HepG2 (cell line): ENCODE measurements around the gene HMGCS2. TPM values are rescaled to one million over a fixed set of nuclear protein-coding genes. Genes with fewer than 3 reads are reported as not detected.

ENCODE experiments used
- ATF4 ChIP-seq, 2 experiments: fragments of 450-650 bp in 1 of 2; sonication (generic) in 1 of 2; formaldehyde crosslinking; IDR thresholded peaks; 2 replicates each; pipeline versions ENCODE4 v1.5.0 to v1.8.0; 2020 to 2022; ENCODE audit warnings: mild to moderate bottlenecking in 1 of 2, missing genetic modification reagents in 1 of 2
- CHCHD3 ChIP-seq: sonication (generic); formaldehyde crosslinking; IDR thresholded peaks from 2 replicates; pipeline ENCODE4 v1.8.0; 2022; ENCODE audit warnings: mild to moderate bottlenecking, missing genetic modification reagents, moderate library complexity
- DNMT1 ChIP-seq: sonication (generic); formaldehyde crosslinking; IDR thresholded peaks from 2 replicates; pipeline ENCODE4 v1.5.1; 2020; ENCODE audit warnings: mild to moderate bottlenecking, missing genetic modification reagents
- ELF4 ChIP-seq: sonication (generic); formaldehyde crosslinking; IDR thresholded peaks from 2 replicates; pipeline ENCODE4 v1.5.0; 2020; ENCODE audit warnings: missing genetic modification reagents, mild to moderate bottlenecking, moderate library complexity, borderline replicate concordance
- HCFC1 ChIP-seq: fragments of 150-350 bp; IDR thresholded peaks from 2 replicates; pipeline ENCODE4 v1.6.1; 2014; ENCODE audit warnings: low read depth, low read length
- HMG20A ChIP-seq: IDR thresholded peaks from 2 replicates; pipeline ENCODE4 v1.6.1; 2016; ENCODE audit warnings: borderline replicate concordance
- KLF15 ChIP-seq: sonication (generic); formaldehyde crosslinking; IDR thresholded peaks from 2 replicates; pipeline ENCODE4 v1.8.1; 2023; ENCODE audit warnings: borderline replicate concordance, mild to moderate bottlenecking, inconsistent platforms, missing genetic modification reagents, mixed read lengths
- MIXL1 ChIP-seq: IDR thresholded peaks from 2 replicates; pipeline ENCODE4 v1.6.1; 2016
- MXD4 ChIP-seq: IDR thresholded peaks from 2 replicates; pipeline ENCODE4 v1.6.1; 2016; ENCODE audit warnings: mild to moderate bottlenecking, missing biosample characterization, missing genetic modification reagents
- PAX8 ChIP-seq: sonication (generic); formaldehyde crosslinking; IDR thresholded peaks from 2 replicates; pipeline ENCODE4 v1.8.0; 2022; ENCODE audit warnings: mild to moderate bottlenecking, missing genetic modification reagents, borderline replicate concordance
- RBM39 ChIP-seq: fragments of 200-400 bp; formaldehyde crosslinking; IDR thresholded peaks from one replicate; pipeline ENCODE4 v1.6.1; 2018; ENCODE audit warnings: antibody characterized with exemption, mild to moderate bottlenecking, low read depth, low read length; ENCODE audit not compliant: poor library complexity, severe bottlenecking
- RERE ChIP-seq: IDR thresholded peaks from 2 replicates; pipeline ENCODE4 v1.6.1; 2016; ENCODE audit warnings: low read depth, missing genetic modification reagents, missing compliant biosample characterization
- TSC22D2 ChIP-seq: sonication (generic); formaldehyde crosslinking; IDR thresholded peaks from 2 replicates; pipeline ENCODE4 v1.5.1; 2020; ENCODE audit warnings: missing genetic modification reagents, mild to moderate bottlenecking, borderline replicate concordance
- YEATS2 ChIP-seq: sonication (generic); formaldehyde crosslinking; IDR thresholded peaks from 2 replicates; pipeline ENCODE4 v1.4.0; 2020; ENCODE audit warnings: missing genetic modification reagents, borderline replicate concordance
- ZBTB42 ChIP-seq: sonication (generic); formaldehyde crosslinking; IDR thresholded peaks from 2 replicates; pipeline ENCODE4 v1.5.0; 2020; ENCODE audit warnings: mild to moderate bottlenecking, missing genetic modification reagents
- ZFP90 ChIP-seq: sonication (generic); formaldehyde crosslinking; IDR thresholded peaks from 2 replicates; pipeline ENCODE4 v1.8.0; 2022; ENCODE audit warnings: missing genetic modification reagents, mild to moderate bottlenecking, inconsistent platforms, borderline replicate concordance
- ZKSCAN5 ChIP-seq: sonication (generic); formaldehyde crosslinking; IDR thresholded peaks from 2 replicates; pipeline ENCODE4 v1.5.1; 2020; ENCODE audit warnings: mild to moderate bottlenecking, missing genetic modification reagents
- ZNF121 ChIP-seq: sonication (generic); formaldehyde crosslinking; IDR thresholded peaks from 2 replicates; pipeline ENCODE4 v1.5.0; 2020; ENCODE audit warnings: mild to moderate bottlenecking, missing genetic modification reagents
- ZNF24 ChIP-seq: fragments of 450-650 bp; IDR thresholded peaks from 2 replicates; pipeline ENCODE4 v1.6.1; 2017; ENCODE audit warnings: antibody characterized with exemption, mild to moderate bottlenecking
- ZNF543 ChIP-seq: sonication (generic); formaldehyde crosslinking; IDR thresholded peaks from 2 replicates; pipeline ENCODE4 v1.4.0; 2020; ENCODE audit warnings: mild to moderate bottlenecking, missing genetic modification reagents
- ZNF556 ChIP-seq: sonication (generic); formaldehyde crosslinking; IDR thresholded peaks from 2 replicates; pipeline ENCODE4 v1.4.0; 2020; ENCODE audit warnings: mild to moderate bottlenecking, missing genetic modification reagents, borderline replicate concordance
- ZNF557 ChIP-seq: sonication (generic); formaldehyde crosslinking; IDR thresholded peaks from 2 replicates; pipeline ENCODE4 v1.4.0; 2020; ENCODE audit warnings: missing genetic modification reagents
- ZNF576 ChIP-seq: sonication (generic); formaldehyde crosslinking; IDR thresholded peaks from 2 replicates; pipeline ENCODE4 v1.4.0; 2020; ENCODE audit warnings: mild to moderate bottlenecking, missing genetic modification reagents
- polyA plus RNA-seq, 8 experiments: library from polyadenylated mRNA; depleted of rRNA in 3 of 8; stranded (reverse) in 7 of 8; unstranded in 1 of 8; fragments of >200 nt; fragmentation: Illumina TruSeq in 4 of 8; extraction: Trizol in 4 of 8; gene quantifications; 2 replicates each; pipeline versions ENCODE4 v1.2.1 to v1.2.3, GENCODE V29; 2011 to 2016; ENCODE audit warnings: low read depth in 4 of 8, missing spikeins in 1 of 8, mixed read lengths in 1 of 8; ENCODE audit not compliant: insufficient read depth in 1 of 8
- total RNA-seq, 5 experiments: library from RNA; depleted of rRNA; stranded (reverse); fragments of >200 nt; fragmentation: Illumina TruSeq; extraction: Trizol; gene quantifications; 2 replicates each; pipeline ENCODE4 v1.2.3, GENCODE V29; 2016; ENCODE audit warnings: low read depth in 1 of 5
- TF ChIP-seq, protein P1 (sequence below), 2 experiments: sonication (generic) in 1 of 2; formaldehyde crosslinking in 1 of 2; IDR thresholded peaks; 2 replicates each; pipeline versions ENCODE4 v1.4.0 to v1.6.1; 2018 to 2020; ENCODE audit warnings: missing genetic modification reagents in 2 of 2, borderline replicate concordance in 1 of 2, low read depth in 1 of 2, mild to moderate bottlenecking in 1 of 2, missing biosample characterization in 1 of 2

Gene HMGCS2
- total and polyA plus RNA-seq, 2 of the 13 experiments (the other 11 are each of a cell fraction or from before 2014, with no cell fraction given) = 0.44 to 1.5 TPM

GRCh38 chr1:119816407-119816806 is 47.7 kb upstream of the HMGCS2 start (continued):
- TF ChIP-seq RERE = no peak
- TF ChIP-seq ATF4 (CRISPR knock-in tag; IDR thresholded peaks at IDR 0.05) = no peak
- TF ChIP-seq ZNF557 (CRISPR knock-in tag) = no peak
- TF ChIP-seq MIXL1 (CRISPR knock-in tag) = peak; percentile 77
- no peak for TF ChIP-seq PAX8 (CRISPR knock-in tag)
- peak; percentile 87; the same call in 1 of the 2 replicates for TF ChIP-seq HMG20A (CRISPR knock-in tag)
- TF ChIP-seq MXD4 = no peak
- TF ChIP-seq TSC22D2 = no peak
- TF ChIP-seq ZNF24 = no peak
- TF ChIP-seq ZNF121 = no peak
- TF ChIP-seq, protein P1, sequence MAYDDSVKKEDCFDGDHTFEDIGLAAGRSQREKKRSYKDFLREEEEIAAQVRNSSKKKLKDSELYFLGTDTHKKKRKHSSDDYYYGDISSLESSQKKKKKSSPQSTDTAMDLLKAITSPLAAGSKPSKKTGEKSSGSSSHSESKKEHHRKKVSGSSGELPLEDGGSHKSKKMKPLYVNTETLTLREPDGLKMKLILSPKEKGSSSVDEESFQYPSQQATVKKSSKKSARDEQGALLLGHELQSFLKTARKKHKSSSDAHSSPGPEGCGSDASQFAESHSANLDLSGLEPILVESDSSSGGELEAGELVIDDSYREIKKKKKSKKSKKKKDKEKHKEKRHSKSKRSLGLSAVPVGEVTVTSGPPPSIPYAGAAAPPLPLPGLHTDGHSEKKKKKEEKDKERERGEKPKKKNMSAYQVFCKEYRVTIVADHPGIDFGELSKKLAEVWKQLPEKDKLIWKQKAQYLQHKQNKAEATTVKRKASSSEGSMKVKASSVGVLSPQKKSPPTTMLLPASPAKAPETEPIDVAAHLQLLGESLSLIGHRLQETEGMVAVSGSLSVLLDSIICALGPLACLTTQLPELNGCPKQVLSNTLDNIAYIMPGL (CRISPR knock-in tag; IDR thresholded peaks at IDR 0.05; ENCODE audit: borderline replicate concordance in 1 of 2, low read depth in 1 of 2) = peak in 1 of 2 experiments; percentile 21; a peak in 1 of 4 replicates
- no peak for TF ChIP-seq ZFP90 (CRISPR knock-in tag)
- TF ChIP-seq ZNF576 (CRISPR knock-in tag) = no peak
- no peak for TF ChIP-seq CHCHD3 (CRISPR knock-in tag)
- no peak for TF ChIP-seq RBM39
- no peak for TF ChIP-seq ELF4 (CRISPR knock-in tag)
- no peak for TF ChIP-seq YEATS2 (CRISPR knock-in tag)
- no peak for TF ChIP-seq ZKSCAN5 (CRISPR knock-in tag)
- no peak for TF ChIP-seq KLF15
- TF ChIP-seq ZNF556 = no peak
- TF ChIP-seq HCFC1 = no peak
- TF ChIP-seq ZNF543 (CRISPR knock-in tag) = 0 out of 2 replicates have a peak, but pooled peaks have one; percentile 23
- no peak for TF ChIP-seq ZBTB42
- no peak for TF ChIP-seq DNMT1 (CRISPR knock-in tag)
